Measurements from ENCODE around the gene GPD2. TPM values are rescaled to one million over a fixed set of nuclear protein-coding genes. Genes with fewer than 3 reads are reported as not detected.

Gene GPD2
- total and polyA plus RNA-seq, 2 donors from 2014 or later, result 6.2 to 32.3 TPM

GRCh38 chr2:156471762-156472161 is 35.6 kb downstream of the GPD2 start:
- Histone ChIP-seq H3K27ac (ENCODE audit: low read depth in 2 of 2, low read length in 2 of 2) (no peak overlapping the region), H3K4me3 (ENCODE audit: low read length in 3 of 3) (no peak overlapping the region), H3K27me3 (ENCODE audit: control insufficient read depth, insufficient read depth, low read length) (no peaks in the 10 kb centered on the region), H3K9ac (ENCODE audit: low read length in 3 of 3) (no peak overlapping the region), H3K36me3 (ENCODE audit: control insufficient read depth in 2 of 3, insufficient read depth in 3 of 3, low read length in 3 of 3) (no peaks in the 10 kb centered on the region), H3K4me1 (ENCODE audit: control insufficient read depth in 2 of 3, insufficient read depth in 2 of 3, low read depth in 1 of 3, low read length in 3 of 3) (peaks cover 0 to 9% (median 0%) of the 10 kb centered on the region in 3 donors), H3K9me3 (ENCODE audit: control insufficient read depth in 2 of 3, insufficient read depth in 1 of 3, low read length in 3 of 3) (no peaks in the 10 kb centered on the region)
- no peak for DNase-seq
- TF ChIP-seq CTCF (IDR thresholded peaks at IDR 0.05; ENCODE audit: borderline replicate concordance, extremely low read depth, insufficient read depth), result no peak
- intact Hi-C loops (cut with DNase I), result no loop called here
- FAIRE-seq, result no peak

GRCh38 chr2:156472686-156473085 is 36.5 kb downstream of the GPD2 start:
- no peak for TF ChIP-seq CTCF (IDR thresholded peaks at IDR 0.05; ENCODE audit: borderline replicate concordance, extremely low read depth, insufficient read depth)
- Histone ChIP-seq H3K27ac (ENCODE audit: low read depth in 2 of 2, low read length in 2 of 2) (no peak overlapping the region), H3K4me1 (ENCODE audit: control insufficient read depth in 2 of 3, insufficient read depth in 2 of 3, low read depth in 1 of 3, low read length in 3 of 3) (peaks cover 0 to 3% (median 0%) of the 10 kb centered on the region in 3 donors), H3K27me3 (ENCODE audit: control insufficient read depth, insufficient read depth, low read length) (no peaks in the 10 kb centered on the region), H3K9ac (ENCODE audit: low read length in 3 of 3) (no peak overlapping the region), H3K9me3 (ENCODE audit: control insufficient read depth in 2 of 3, insufficient read depth in 1 of 3, low read length in 3 of 3) (no peaks in the 10 kb centered on the region), H3K36me3 (ENCODE audit: control insufficient read depth in 2 of 3, insufficient read depth in 3 of 3, low read length in 3 of 3) (no peaks in the 10 kb centered on the region), H3K4me3 (ENCODE audit: low read length in 3 of 3) (no peak overlapping the region)
- intact Hi-C loops (cut with DNase I), result no loop called here
- FAIRE-seq, result no peak
- no peak for DNase-seq

GRCh38 chr2:156473445-156473844 is 37.3 kb downstream of the GPD2 start:
- DNase-seq (no peak), FAIRE-seq (no peak)
- Histone ChIP-seq H3K9ac (ENCODE audit: low read length in 3 of 3) (no peak overlapping the region), H3K27me3 (ENCODE audit: control insufficient read depth, insufficient read depth, low read length) (no peaks in the 10 kb centered on the region), H3K36me3 (ENCODE audit: control insufficient read depth in 2 of 3, insufficient read depth in 3 of 3, low read length in 3 of 3) (no peaks in the 10 kb centered on the region), H3K9me3 (ENCODE audit: control insufficient read depth in 2 of 3, insufficient read depth in 1 of 3, low read length in 3 of 3) (no peaks in the 10 kb centered on the region), H3K27ac (ENCODE audit: low read depth in 2 of 2, low read length in 2 of 2) (no peak overlapping the region), H3K4me1 (ENCODE audit: control insufficient read depth in 2 of 3, insufficient read depth in 2 of 3, low read depth in 1 of 3, low read length in 3 of 3) (peaks cover 0 to 2% (median 0%) of the 10 kb centered on the region in 3 donors), H3K4me3 (ENCODE audit: low read length in 3 of 3) (no peak overlapping the region)
- intact Hi-C loops (cut with DNase I), result no loop called here
- no peak for TF ChIP-seq CTCF (IDR thresholded peaks at IDR 0.05; ENCODE audit: borderline replicate concordance, extremely low read depth, insufficient read depth)

GRCh38 chr2:156474401-156474800 is 38.2 kb downstream of the GPD2 start:
- Histone ChIP-seq H3K9me3 (ENCODE audit: control insufficient read depth in 2 of 3, insufficient read depth in 1 of 3, low read length in 3 of 3) (no peaks in the 10 kb centered on the region), H3K9ac (ENCODE audit: low read length in 3 of 3) (no peak overlapping the region), H3K4me1 (ENCODE audit: control insufficient read depth in 2 of 3, insufficient read depth in 2 of 3, low read depth in 1 of 3, low read length in 3 of 3) (no peaks in the 10 kb centered on the region), H3K4me3 (ENCODE audit: low read length in 3 of 3) (no peak overlapping the region), H3K27me3 (ENCODE audit: control insufficient read depth, insufficient read depth, low read length) (no peaks in the 10 kb centered on the region), H3K36me3 (ENCODE audit: control insufficient read depth in 2 of 3, insufficient read depth in 3 of 3, low read length in 3 of 3) (no peaks in the 10 kb centered on the region), H3K27ac (ENCODE audit: low read depth in 2 of 2, low read length in 2 of 2) (no peak overlapping the region)
- no peak for DNase-seq
- no peak for FAIRE-seq
- intact Hi-C loops (cut with DNase I), result no loop called here
- no peak for TF ChIP-seq CTCF (IDR thresholded peaks at IDR 0.05; ENCODE audit: borderline replicate concordance, extremely low read depth, insufficient read depth)

All from kidney (tissue), 14 donors.